Suprapubic skin (tissue), 4 donors: ENCODE results near the gene MORN5. TPM values are rescaled to one million over a fixed set of nuclear protein-coding genes. Genes with fewer than 3 reads are reported as not detected.

Experiments
- DNase-seq, 2 donors: peaks; one replicate each; pipeline ENCODE4 v3.0.0-alpha.2; 2019; ENCODE audit warnings: low spot score in 2 of 2
- H3K27ac ChIP-seq: fragments of 200-600 bp; sonication (generic); one replicate; pipeline ENCODE4 v1.5.1; 2019
- H3K27me3 ChIP-seq: fragments of 200-600 bp; sonication (generic); one replicate; pipeline ENCODE4 v1.5.1; 2019
- H3K36me3 ChIP-seq: fragments of 200-600 bp; sonication (generic); one replicate; pipeline ENCODE4 v1.5.1; 2019
- H3K4me1 ChIP-seq: fragments of 200-600 bp; sonication (generic); one replicate; pipeline ENCODE4 v1.5.1; 2019
- H3K4me3 ChIP-seq: fragments of 200-600 bp; sonication (generic); one replicate; pipeline ENCODE4 v1.5.1; 2019; ENCODE audit warnings: mild to moderate bottlenecking
- H3K9me3 ChIP-seq: fragments of 200-600 bp; sonication (generic); one replicate; pipeline ENCODE4 v1.5.1; 2019
- CTCF ChIP-seq, 2 donors: fragments of 200-600 bp in 1 of 2; fragments of 450-650 bp in 1 of 2; sonication (generic) in 1 of 2; IDR thresholded peaks; one replicate each; pipeline ENCODE4 v1.5.1; 2016 to 2019; ENCODE audit warnings: antibody characterized with exemption in 2 of 2, mild to moderate bottlenecking in 1 of 2, moderate library complexity in 1 of 2
- EP300 ChIP-seq: sonication (generic); formaldehyde crosslinking; IDR thresholded peaks from one replicate; pipeline ENCODE4 v1.6.1; 2017; ENCODE audit warnings: antibody characterized with exemption
- POLR2A ChIP-seq, 2 donors: fragments of 450-650 bp; IDR thresholded peaks; one replicate each; pipeline ENCODE4 v1.6.1; 2017; ENCODE audit warnings: antibody characterized with exemption in 2 of 2, mild to moderate bottlenecking in 2 of 2, moderate library complexity in 2 of 2
- POLR2AphosphoS5 ChIP-seq, 3 donors: sonication (generic); formaldehyde crosslinking; IDR thresholded peaks; one replicate each; pipeline ENCODE4 v1.6.1; 2017; ENCODE audit warnings: antibody characterized with exemption in 3 of 3
- WGBS: methylation state at CpG from one replicate; pipeline ENCODE4 v1.1.5; 2018; 5-methylcytosine and 5-hydroxymethylcytosine counted together
- total RNA-seq, 4 donors: library from RNA; depleted of rRNA; stranded (reverse); fragments of >200 nt; gene quantifications; one replicate each; pipeline ENCODE4 v1.1.0, GENCODE V29; 2016

MORN5 gene
- total RNA-seq, 4 donors from 2014 or later = not detected

- WGBS = 77% methylated on average over 5 of the region's 5 CpGs
- TF ChIP-seq CTCF (IDR thresholded peaks at IDR 0.05) (no peak), POLR2A (IDR thresholded peaks at IDR 0.05) (no peak), POLR2AphosphoS5 (IDR thresholded peaks at IDR 0.05) (no peak), EP300 (no peak)
Measured at GRCh38 chr9:122186301-122186700, 26.6 kb downstream of the MORN5 start.

GRCh38 chr9:122186777-122187470 lies 27.2 kb downstream of the MORN5 start:
- no peak for DNase-seq
- no peaks in the 10 kb centered on the region for H3K9me3 ChIP-seq
- no peaks in the 10 kb centered on the region for H3K4me1 ChIP-seq
- no peaks in the 10 kb centered on the region for H3K36me3 ChIP-seq
- TF ChIP-seq EP300 = no peak
- TF ChIP-seq POLR2A (IDR thresholded peaks at IDR 0.05) = no peak
- TF ChIP-seq CTCF (IDR thresholded peaks at IDR 0.05) = no peak
- no peak for TF ChIP-seq POLR2AphosphoS5 (IDR thresholded peaks at IDR 0.05)
- H3K27ac ChIP-seq = no peak overlapping the region
- no peak overlapping the region for H3K4me3 ChIP-seq
- peaks cover 11% of the 10 kb centered on the region for H3K27me3 ChIP-seq
- 86% methylated on average over 8 of the region's 8 CpGs for WGBS

More at GRCh38 chr9:122186301-122186700, 26.6 kb downstream of the MORN5 start:
- no peak overlapping the region for H3K27ac ChIP-seq
- no peaks in the 10 kb centered on the region for H3K9me3 ChIP-seq
- no peak overlapping the region for H3K4me3 ChIP-seq
- H3K27me3 ChIP-seq = peaks cover 15% of the 10 kb centered on the region
- no peaks in the 10 kb centered on the region for H3K36me3 ChIP-seq
- no peaks in the 10 kb centered on the region for H3K4me1 ChIP-seq
- no peak for DNase-seq

- WGBS = 91% methylated on average over 5 of the region's 6 CpGs
- DNase-seq = no peak
- Histone ChIP-seq H3K4me3 (no peak overlapping the region), H3K27me3 (peaks cover 4% of the 10 kb centered on the region), H3K27ac (no peak overlapping the region), H3K4me1 (no peaks in the 10 kb centered on the region), H3K36me3 (no peaks in the 10 kb centered on the region), H3K9me3 (no peaks in the 10 kb centered on the region)
- no peak for TF ChIP-seq POLR2AphosphoS5 (IDR thresholded peaks at IDR 0.05)
- no peak for TF ChIP-seq EP300
- no peak for TF ChIP-seq POLR2A (IDR thresholded peaks at IDR 0.05)
- TF ChIP-seq CTCF (IDR thresholded peaks at IDR 0.05) = no peak
Measured at GRCh38 chr9:122188369-122188768, 28.7 kb downstream of the MORN5 start.

- no peaks in the 10 kb centered on the region for H3K36me3 ChIP-seq
- DNase-seq = no peak
- 89% methylated on average over 8 of the region's 12 CpGs for WGBS
- no peak overlapping the region for H3K4me3 ChIP-seq
- H3K4me1 ChIP-seq = no peaks in the 10 kb centered on the region
- no peaks in the 10 kb centered on the region for H3K27me3 ChIP-seq
- no peak overlapping the region for H3K27ac ChIP-seq
- TF ChIP-seq POLR2AphosphoS5 (IDR thresholded peaks at IDR 0.05) (no peak), CTCF (IDR thresholded peaks at IDR 0.05) (no peak), EP300 (no peak), POLR2A (IDR thresholded peaks at IDR 0.05) (no peak)
- H3K9me3 ChIP-seq = no peaks in the 10 kb centered on the region
Measured at GRCh38 chr9:122190597-122191381, 31.1 kb downstream of the MORN5 start.

- TF ChIP-seq CTCF (IDR thresholded peaks at IDR 0.05) (no peak), POLR2AphosphoS5 (IDR thresholded peaks at IDR 0.05) (no peak), EP300 (no peak), POLR2A (IDR thresholded peaks at IDR 0.05) (no peak)
- Histone ChIP-seq H3K27me3 (no peaks in the 10 kb centered on the region), H3K4me3 (no peak overlapping the region), H3K27ac (no peak overlapping the region), H3K36me3 (no peaks in the 10 kb centered on the region), H3K9me3 (no peaks in the 10 kb centered on the region), H3K4me1 (no peaks in the 10 kb centered on the region)
- no peak for DNase-seq
- WGBS = 61% methylated on average over 9 of the region's 11 CpGs
Measured at GRCh38 chr9:122191584-122191983, 31.9 kb downstream of the MORN5 start.
